HepG2 (cell line): ENCODE measurements around the gene TWNK. TPM values are rescaled to one million over a fixed set of nuclear protein-coding genes. Genes with fewer than 3 reads are reported as not detected.
A peak's percentile ranks its signal among the peaks of the same experiment; 100 is the strongest.

ENCODE experiments used
- CAMTA2 ChIP-seq: sonication (generic); formaldehyde crosslinking; IDR thresholded peaks from 2 replicates; pipeline ENCODE4 v1.4.0; 2020; ENCODE audit warnings: mild to moderate bottlenecking, missing genetic modification reagents, borderline replicate concordance
- CBX5 ChIP-seq: sonication (generic); formaldehyde crosslinking; IDR thresholded peaks from 2 replicates; pipeline ENCODE4 v1.4.0; 2020; ENCODE audit warnings: missing genetic modification reagents, borderline replicate concordance
- CCAR2 ChIP-seq: fragments of 200-400 bp; formaldehyde crosslinking; optimal IDR thresholded peaks from 2 replicates; pipeline ENCODE3; 2018; ENCODE audit warnings: low read depth, mild to moderate bottlenecking, low read length, moderate library complexity
- GATAD1 ChIP-seq: IDR thresholded peaks from 2 replicates; pipeline ENCODE4 v1.6.1; 2016; ENCODE audit warnings: missing genetic modification reagents, missing compliant biosample characterization
- GTF2F1 ChIP-seq: fragments of 150-350 bp; IDR thresholded peaks from 2 replicates; pipeline ENCODE4 v1.6.1; 2014; ENCODE audit warnings: low read length
- HOXA5 ChIP-seq: sonication (generic); formaldehyde crosslinking; IDR thresholded peaks from 2 replicates; pipeline ENCODE4 v1.4.0; 2020; ENCODE audit warnings: missing genetic modification reagents
- NCOR1 ChIP-seq: fragments of 200-600 bp; sonication (generic); IDR thresholded peaks from 2 replicates; pipeline ENCODE4 v1.7.0; 2017; ENCODE audit warnings: antibody characterized with exemption, low read length, borderline replicate concordance
- REXO4 ChIP-seq: sonication (generic); formaldehyde crosslinking; IDR thresholded peaks from 2 replicates; pipeline ENCODE4 v1.8.0; 2022; ENCODE audit warnings: missing genetic modification reagents, mild to moderate bottlenecking, borderline replicate concordance
- TP53 ChIP-seq: sonication (generic); formaldehyde crosslinking; conservative IDR thresholded peaks from 2 replicates; pipeline ENCODE4 v1.4.0; 2020; ENCODE audit warnings: missing genetic modification reagents
- ZBTB1 ChIP-seq: sonication (generic); formaldehyde crosslinking; IDR thresholded peaks from 2 replicates; pipeline ENCODE4 v1.4.0; 2020; ENCODE audit warnings: missing genetic modification reagents, borderline replicate concordance
- ZNF33B ChIP-seq: sonication (generic); formaldehyde crosslinking; IDR thresholded peaks from 2 replicates; pipeline ENCODE4 v1.5.1; 2020; ENCODE audit warnings: mild to moderate bottlenecking, missing genetic modification reagents
- ZNF724P ChIP-seq: sonication (generic); formaldehyde crosslinking; IDR thresholded peaks from 2 replicates; pipeline ENCODE4 v1.8.0; 2022; ENCODE audit warnings: missing genetic modification reagents, borderline replicate concordance
- polyA plus RNA-seq, 8 experiments: library from polyadenylated mRNA; depleted of rRNA in 3 of 8; stranded (reverse) in 7 of 8; unstranded in 1 of 8; fragments of >200 nt; fragmentation: Illumina TruSeq in 4 of 8; extraction: Trizol in 4 of 8; gene quantifications; 2 replicates each; pipeline versions ENCODE4 v1.2.1 to v1.2.3, GENCODE V29; 2011 to 2016; ENCODE audit warnings: low read depth in 4 of 8, missing spikeins in 1 of 8, mixed read lengths in 1 of 8; ENCODE audit not compliant: insufficient read depth in 1 of 8
- total RNA-seq, 5 experiments: library from RNA; depleted of rRNA; stranded (reverse); fragments of >200 nt; fragmentation: Illumina TruSeq; extraction: Trizol; gene quantifications; 2 replicates each; pipeline ENCODE4 v1.2.3, GENCODE V29; 2016; ENCODE audit warnings: low read depth in 1 of 5
- TF ChIP-seq, protein P1 (sequence below): sonication (generic); formaldehyde crosslinking; IDR thresholded peaks from 2 replicates; pipeline ENCODE4 v1.9.0; 2021; ENCODE audit warnings: missing genetic modification reagents, borderline replicate concordance
- TF ChIP-seq, protein P2 (sequence below): sonication (generic); formaldehyde crosslinking; IDR thresholded peaks from 2 replicates; pipeline ENCODE4 v1.4.0; 2020; ENCODE audit warnings: missing genetic modification reagents, borderline replicate concordance
- TF ChIP-seq, protein P3 (sequence below), 2 experiments: sonication (generic) in 1 of 2; formaldehyde crosslinking in 1 of 2; IDR thresholded peaks; 2 replicates each; pipeline versions ENCODE4 v1.4.0 to v1.6.1; 2018 to 2020; ENCODE audit warnings: missing genetic modification reagents in 2 of 2, borderline replicate concordance in 1 of 2, low read depth in 1 of 2, mild to moderate bottlenecking in 1 of 2, missing biosample characterization in 1 of 2
- TF ChIP-seq, protein P4 (sequence below): IDR thresholded peaks from 2 replicates; pipeline ENCODE4 v1.6.1; 2016; ENCODE audit warnings: missing compliant biosample characterization, missing genetic modification reagents, borderline replicate concordance
- TF ChIP-seq, protein P5 (sequence below): sonication (generic); formaldehyde crosslinking; IDR thresholded peaks from 2 replicates; pipeline ENCODE4 v1.8.1; 2023; ENCODE audit warnings: mild to moderate bottlenecking, missing genetic modification reagents, borderline replicate concordance

Gene TWNK
- total and polyA plus RNA-seq, 2 of the 13 experiments (the other 11 are each of a cell fraction or from before 2014, with no cell fraction given): 10.7 to 16.5 TPM

DNA sequence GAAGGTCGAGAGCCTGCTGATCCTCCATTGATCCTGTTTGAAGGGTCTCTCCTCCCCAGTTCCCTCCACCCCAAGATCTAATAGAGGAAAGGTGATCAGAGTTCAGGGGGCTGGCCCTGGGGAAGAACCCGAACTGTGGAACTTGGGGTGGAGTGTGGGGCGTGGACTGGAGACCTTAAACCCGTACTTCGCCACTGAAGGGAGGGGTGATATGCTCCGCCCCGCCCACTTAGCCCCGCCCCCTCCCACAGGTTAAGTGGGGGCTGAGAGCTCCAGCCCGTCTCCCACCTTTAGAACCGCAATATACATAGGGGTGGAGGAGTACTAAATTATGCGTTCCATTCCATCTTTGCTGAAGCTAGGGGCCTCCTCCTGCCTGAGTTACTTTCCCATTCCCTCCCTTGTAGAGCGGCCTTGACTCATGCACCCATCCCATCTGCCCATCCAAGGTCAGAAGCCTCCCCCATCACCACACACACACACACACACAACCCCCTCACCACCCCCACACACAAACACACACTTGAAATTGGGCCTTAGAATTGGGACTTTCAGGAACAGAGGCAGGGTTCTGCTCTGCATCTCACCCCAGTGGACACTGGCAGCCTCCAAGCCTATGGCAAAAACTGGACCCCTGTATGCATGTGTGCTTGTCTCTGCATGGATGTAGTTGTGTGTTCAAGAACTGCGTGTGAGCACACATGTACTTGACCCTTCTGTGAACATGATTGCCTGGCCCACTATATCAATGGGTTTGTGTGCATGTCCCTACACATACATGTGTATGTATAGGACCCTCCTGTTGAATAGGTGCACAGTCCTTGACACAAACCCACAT is 17.0 kb upstream of the TWNK start (continued):
- TF ChIP-seq, protein P1, sequence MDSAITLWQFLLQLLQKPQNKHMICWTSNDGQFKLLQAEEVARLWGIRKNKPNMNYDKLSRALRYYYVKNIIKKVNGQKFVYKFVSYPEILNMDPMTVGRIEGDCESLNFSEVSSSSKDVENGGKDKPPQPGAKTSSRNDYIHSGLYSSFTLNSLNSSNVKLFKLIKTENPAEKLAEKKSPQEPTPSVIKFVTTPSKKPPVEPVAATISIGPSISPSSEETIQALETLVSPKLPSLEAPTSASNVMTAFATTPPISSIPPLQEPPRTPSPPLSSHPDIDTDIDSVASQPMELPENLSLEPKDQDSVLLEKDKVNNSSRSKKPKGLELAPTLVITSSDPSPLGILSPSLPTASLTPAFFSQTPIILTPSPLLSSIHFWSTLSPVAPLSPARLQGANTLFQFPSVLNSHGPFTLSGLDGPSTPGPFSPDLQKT (CRISPR knock-in tag): no peak
- TF ChIP-seq TP53 (CRISPR knock-in tag) (no peak), ZNF724P (CRISPR knock-in tag) (0 out of 2 replicates have a peak, but pooled peaks have one; percentile 71), HOXA5 (0 out of 2 replicates have a peak, but pooled peaks have one; percentile 36), REXO4 (CRISPR knock-in tag) (no peak), GATAD1 (CRISPR knock-in tag) (no peak), CCAR2 (no peak), NCOR1 (no peak), ZNF33B (CRISPR knock-in tag) (no peak), CAMTA2 (CRISPR knock-in tag) (no peak), CBX5 (CRISPR knock-in tag) (no peak), GTF2F1 (no peak), ZBTB1 (no peak)
- TF ChIP-seq, protein P2, sequence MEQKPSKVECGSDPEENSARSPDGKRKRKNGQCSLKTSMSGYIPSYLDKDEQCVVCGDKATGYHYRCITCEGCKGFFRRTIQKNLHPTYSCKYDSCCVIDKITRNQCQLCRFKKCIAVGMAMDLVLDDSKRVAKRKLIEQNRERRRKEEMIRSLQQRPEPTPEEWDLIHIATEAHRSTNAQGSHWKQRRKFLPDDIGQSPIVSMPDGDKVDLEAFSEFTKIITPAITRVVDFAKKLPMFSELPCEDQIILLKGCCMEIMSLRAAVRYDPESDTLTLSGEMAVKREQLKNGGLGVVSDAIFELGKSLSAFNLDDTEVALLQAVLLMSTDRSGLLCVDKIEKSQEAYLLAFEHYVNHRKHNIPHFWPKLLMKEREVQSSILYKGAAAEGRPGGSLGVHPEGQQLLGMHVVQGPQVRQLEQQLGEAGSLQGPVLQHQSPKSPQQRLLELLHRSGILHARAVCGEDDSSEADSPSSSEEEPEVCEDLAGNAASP (CRISPR knock-in tag): peak; percentile 17; the same call in 1 of the 2 replicates
- TF ChIP-seq, protein P3, sequence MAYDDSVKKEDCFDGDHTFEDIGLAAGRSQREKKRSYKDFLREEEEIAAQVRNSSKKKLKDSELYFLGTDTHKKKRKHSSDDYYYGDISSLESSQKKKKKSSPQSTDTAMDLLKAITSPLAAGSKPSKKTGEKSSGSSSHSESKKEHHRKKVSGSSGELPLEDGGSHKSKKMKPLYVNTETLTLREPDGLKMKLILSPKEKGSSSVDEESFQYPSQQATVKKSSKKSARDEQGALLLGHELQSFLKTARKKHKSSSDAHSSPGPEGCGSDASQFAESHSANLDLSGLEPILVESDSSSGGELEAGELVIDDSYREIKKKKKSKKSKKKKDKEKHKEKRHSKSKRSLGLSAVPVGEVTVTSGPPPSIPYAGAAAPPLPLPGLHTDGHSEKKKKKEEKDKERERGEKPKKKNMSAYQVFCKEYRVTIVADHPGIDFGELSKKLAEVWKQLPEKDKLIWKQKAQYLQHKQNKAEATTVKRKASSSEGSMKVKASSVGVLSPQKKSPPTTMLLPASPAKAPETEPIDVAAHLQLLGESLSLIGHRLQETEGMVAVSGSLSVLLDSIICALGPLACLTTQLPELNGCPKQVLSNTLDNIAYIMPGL (CRISPR knock-in tag; IDR thresholded peaks at IDR 0.05; ENCODE audit: borderline replicate concordance in 1 of 2, low read depth in 1 of 2): peak in 1 of 2 experiments; percentile 10; a peak in 1 of 4 replicates
- TF ChIP-seq, protein P4, sequence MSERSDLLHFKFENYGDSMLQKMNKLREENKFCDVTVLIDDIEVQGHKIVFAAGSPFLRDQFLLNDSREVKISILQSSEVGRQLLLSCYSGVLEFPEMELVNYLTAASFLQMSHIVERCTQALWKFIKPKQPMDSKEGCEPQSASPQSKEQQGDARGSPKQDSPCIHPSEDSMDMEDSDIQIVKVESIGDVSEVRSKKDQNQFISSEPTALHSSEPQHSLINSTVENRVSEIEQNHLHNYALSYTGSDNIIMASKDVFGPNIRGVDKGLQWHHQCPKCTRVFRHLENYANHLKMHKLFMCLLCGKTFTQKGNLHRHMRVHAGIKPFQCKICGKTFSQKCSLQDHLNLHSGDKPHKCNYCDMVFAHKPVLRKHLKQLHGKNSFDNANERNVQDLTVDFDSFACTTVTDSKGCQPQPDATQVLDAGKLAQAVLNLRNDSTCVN: no peak
- TF ChIP-seq, protein P5, sequence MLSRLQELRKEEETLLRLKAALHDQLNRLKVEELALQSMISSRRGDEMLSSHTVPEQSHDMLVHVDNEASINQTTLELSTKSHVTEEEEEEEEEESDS: no peak
